ENCODE data around the gene RHOH.

GRCh38 chr4:40223343-40223742 lies 26.5 kb downstream of the RHOH start:
- TF ChIP-seq, protein P1, sequence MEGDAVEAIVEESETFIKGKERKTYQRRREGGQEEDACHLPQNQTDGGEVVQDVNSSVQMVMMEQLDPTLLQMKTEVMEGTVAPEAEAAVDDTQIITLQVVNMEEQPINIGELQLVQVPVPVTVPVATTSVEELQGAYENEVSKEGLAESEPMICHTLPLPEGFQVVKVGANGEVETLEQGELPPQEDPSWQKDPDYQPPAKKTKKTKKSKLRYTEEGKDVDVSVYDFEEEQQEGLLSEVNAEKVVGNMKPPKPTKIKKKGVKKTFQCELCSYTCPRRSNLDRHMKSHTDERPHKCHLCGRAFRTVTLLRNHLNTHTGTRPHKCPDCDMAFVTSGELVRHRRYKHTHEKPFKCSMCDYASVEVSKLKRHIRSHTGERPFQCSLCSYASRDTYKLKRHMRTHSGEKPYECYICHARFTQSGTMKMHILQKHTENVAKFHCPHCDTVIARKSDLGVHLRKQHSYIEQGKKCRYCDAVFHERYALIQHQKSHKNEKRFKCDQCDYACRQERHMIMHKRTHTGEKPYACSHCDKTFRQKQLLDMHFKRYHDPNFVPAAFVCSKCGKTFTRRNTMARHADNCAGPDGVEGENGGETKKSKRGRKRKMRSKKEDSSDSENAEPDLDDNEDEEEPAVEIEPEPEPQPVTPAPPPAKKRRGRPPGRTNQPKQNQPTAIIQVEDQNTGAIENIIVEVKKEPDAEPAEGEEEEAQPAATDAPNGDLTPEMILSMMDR (IDR thresholded peaks at IDR 0.05) = no peak
- TF ChIP-seq POLR2AphosphoS5 (IDR thresholded peaks at IDR 0.05) = no peak

All from esophagus muscularis mucosa (tissue), 3 donors.